ENCODE results near the gene TMX3.

The TMX3 gene

DNA sequence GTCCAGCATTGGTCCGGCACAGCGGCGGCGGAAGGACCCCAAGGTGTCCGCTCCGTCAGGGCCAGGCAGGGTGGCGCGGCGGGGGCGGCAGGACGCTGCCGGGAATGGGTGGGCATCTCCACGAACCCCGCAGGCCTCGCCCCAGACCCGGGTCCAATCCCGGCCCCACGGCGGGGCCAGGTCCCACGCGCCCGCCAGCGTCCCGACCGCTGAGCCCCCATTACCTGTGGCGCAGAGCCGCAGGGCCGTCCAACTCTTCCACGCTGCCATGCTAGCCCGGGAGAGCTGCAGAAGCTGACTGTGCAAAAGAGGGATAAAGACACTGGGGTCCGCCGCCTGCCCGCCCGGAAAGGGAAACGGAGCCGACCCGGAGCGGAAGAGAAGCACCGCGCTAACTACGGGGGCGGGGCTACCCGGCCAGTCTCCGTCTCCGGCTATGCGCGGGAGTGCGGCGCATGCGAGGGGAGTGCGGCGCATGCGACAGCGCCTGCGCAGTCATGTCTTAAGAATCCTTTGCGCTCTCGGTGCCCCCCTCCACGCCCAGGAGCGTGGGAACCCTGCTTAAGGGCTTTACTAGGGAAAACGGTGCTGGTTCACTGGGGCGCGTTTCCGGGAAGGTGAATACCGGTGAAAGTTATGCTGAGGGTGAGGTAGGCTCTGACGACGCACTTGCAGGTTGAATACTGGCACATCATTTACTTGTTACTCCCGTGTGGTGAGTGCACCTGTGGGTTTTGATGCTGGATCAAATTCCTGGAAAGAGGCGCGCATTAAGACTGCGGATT lies at the start of gene TMX3:
TSS of gene TMX3 (minus strand) at position 397 of the 785 bp plus-strand sequence. CDS start at position 270, 127 bp downstream.
- intact Hi-C loops (cut with DNase I) = no loop called here
- DNase-seq = peak; percentile 69 to 95 (median 89)

GRCh38 chr18:68764016-68764415 lies 49.1 kb upstream of the TMX3 start:
- no peak for DNase-seq
- intact Hi-C loops (cut with DNase I) = no loop called here

DNA sequence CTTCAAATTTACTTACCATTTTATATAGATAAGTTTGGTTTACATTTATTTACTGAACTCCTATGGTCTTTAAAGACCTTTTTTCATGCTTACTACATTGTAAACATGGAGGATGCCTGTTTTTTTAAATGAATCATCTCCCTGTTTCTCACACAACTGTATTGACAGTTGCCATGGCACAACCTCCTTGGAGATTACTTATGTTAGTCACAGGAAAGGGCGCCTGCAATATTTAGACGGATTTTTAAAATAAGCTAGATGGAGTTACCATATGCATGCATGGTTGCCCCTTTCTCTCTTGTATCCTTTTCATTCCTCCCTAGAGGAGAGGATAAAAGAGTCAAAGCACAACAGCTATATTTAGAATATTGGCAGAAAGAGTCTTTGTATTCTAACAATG lies 48.2 kb upstream of the TMX3 start:
- no peak for DNase-seq
- intact Hi-C loops (cut with DNase I) = no loop called here

DNA sequence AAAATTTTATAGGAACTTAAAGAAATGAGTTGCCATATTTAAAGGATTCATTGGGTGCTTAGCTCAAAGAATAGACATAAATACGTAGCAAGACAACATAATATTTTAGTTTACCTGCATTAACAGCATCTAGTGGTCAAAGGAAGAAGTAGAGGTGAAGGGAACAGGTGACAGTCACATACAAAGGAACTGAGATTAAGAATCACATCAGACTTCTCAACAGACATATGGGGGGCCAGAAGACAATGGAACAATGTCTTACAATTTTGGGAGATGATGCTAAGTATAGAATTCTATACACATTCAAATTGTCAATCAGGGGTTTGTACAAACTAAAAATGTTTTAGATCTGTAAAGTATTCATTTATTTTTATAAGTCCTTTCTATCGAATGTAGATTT lies 44.4 kb upstream of the TMX3 start:
- no peak for DNase-seq
- intact Hi-C loops (cut with DNase I) = no loop called here

GRCh38 chr18:68757126-68757525 lies 42.2 kb upstream of the TMX3 start:
- intact Hi-C loops (cut with DNase I) = no loop called here

DNA sequence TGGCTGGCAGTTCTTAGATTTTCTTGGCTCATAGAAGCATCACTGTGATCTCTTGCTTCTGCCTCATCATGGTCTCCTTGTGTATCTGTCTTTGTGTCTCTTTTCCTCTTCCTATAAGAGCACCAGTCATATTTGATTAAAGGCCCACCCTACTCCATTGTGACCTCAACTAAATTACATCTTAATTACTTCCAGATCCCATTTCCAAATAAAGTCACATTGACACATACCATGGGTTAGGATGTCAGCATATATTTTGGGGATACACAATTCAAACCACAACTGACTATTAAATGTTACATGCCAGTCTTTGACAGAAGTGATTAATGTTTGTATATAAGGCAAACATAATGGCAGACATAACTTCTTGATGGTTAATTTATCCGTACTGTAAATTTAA lies 27.3 kb upstream of the TMX3 start:
- intact Hi-C loops (cut with DNase I) = no loop called here
- DNase-seq = no peak

More at GRCh38 chr18:68757126-68757525, 42.2 kb upstream of the TMX3 start:
- no peak for DNase-seq

DNA sequence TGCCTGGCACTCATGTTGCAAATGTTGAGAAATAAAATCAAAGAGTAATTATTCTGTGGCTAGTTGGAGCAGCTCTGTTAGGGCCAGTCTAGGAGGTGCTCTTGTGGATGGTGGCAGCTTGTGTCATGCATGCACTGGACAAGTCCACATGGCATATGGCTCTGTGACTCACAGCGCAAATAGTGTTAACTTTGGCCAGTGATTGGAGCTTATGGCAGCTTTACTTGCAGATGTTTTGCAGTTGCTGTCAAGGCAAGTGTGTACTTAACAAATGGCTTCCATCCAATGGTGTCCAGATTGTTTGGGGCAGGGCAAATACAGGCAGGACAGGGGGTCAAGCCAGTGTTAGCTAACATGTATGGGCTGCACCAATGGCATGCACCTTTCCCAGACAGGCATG lies 26.1 kb upstream of the TMX3 start:
- intact Hi-C loops (cut with DNase I) = no loop called here
- DNase-seq = no peak

DNA sequence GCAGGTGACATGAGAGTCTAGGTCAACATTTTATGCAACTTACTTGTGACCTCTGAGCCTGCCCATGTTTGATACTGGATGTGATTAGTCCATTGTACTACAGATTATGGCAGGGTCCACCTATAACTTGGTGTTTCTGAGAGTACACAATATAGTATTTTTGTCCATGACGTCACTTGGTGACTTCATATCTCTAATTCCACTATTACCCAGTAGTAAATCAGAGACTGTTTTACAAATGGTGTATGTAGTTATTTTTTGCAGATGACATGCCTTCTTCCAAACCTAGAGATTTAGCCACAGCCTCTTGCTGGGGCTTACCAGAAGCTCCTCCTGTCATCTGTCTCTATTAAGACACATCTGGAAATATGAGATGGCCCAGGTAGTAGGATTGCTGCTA lies 24.6 kb upstream of the TMX3 start:
- DNase-seq = no peak
- intact Hi-C loops (cut with DNase I) = loop anchor here (10.0 kb wide), 1 partner anchor 1525 kb away; no protein-coding TSS in a partner anchor

DNA sequence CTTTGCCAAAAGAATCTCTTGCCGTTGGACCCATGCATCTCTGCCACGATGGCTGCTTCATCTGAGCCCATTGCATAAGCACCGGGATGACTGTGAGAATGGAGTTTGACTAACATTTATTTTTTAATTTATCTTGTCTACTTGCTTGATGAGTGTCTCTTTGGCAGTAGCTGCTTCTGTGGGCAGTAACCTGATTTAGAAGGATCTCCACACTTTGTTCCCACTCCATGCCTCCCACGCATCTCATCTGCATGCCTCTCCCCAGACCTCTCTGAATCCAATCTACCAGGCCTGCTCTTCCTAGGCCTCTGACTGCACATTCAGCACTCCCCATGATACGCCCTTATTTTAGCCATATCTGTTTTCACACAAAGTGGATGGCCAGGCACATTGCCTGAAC lies 23.7 kb upstream of the TMX3 start:
- intact Hi-C loops (cut with DNase I) = loop anchor here (10.0 kb wide), 1 partner anchor 1524 kb away; no protein-coding TSS in a partner anchor
- DNase-seq = peak in 1 of 42 donors; percentile 15

DNA sequence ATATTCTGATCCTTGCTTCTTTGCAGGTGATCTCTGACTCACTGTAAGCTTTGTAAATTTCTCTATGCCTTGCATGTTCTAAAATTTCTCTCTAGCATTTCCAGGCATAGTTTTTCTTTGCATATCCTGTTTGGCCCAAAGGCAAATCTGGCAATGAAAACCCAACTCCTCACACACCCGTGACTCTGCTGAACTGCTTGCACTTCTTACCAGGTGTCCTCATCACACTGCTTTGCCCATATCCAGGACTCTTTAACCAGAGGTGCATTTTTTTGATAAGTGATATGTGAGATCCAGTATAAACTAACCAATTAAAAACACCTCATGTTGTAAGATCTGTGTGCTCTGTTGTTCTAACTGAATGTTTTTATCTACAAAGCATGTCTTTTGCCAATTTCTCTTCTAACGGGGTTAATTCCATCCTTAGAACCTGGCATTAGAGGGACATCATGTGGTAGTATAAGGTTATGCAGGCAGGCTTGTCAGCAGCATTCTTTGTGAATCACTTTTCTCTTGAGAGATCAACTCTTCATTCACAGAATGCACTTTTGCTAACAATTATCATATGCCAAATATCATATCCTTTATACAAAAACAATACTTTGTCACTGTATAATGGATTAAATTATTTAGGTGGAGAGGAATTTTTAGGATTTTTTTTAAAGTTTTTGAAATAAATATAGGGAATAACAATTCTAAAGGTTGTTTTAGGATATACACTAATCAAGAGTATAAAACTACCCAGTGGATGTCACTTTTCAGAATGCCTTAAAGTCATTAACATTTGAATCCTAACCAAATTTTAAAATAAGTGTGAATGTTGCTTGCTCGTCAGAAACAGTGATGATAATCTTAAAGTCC lies 20.8 kb upstream of the TMX3 start:
- peak in 4 of 42 donors; percentile 17 to 53 (median 46) for DNase-seq

DNA sequence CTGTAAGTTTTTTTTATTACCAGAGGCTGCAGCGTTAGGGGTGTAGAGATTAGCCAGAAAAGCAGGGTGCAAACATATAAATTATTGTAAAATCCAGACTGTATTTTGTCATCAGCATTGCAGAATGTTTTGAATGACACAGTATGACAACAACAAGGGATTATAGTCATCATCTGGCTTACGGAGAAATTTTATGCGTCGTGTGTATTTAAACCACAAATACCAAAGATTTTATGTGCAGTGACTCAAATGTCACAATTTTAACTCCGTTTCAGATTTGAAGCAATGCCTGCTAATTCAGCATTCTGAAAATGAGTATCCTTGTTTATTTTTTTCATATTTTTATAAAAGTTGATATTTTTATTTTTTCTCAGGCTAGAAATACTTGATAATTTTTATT lies 19.4 kb upstream of the TMX3 start:
- intact Hi-C loops (cut with DNase I) = loop anchor here (10.0 kb wide), 1 partner anchor 1520 kb away; no protein-coding TSS in a partner anchor
- DNase-seq = no peak

More for the DNA sequence above, 20.8 kb upstream of the TMX3 start:
- intact Hi-C loops (cut with DNase I) = loop anchor here (10.0 kb wide), 1 partner anchor 1521 kb away; no protein-coding TSS in a partner anchor

- intact Hi-C loops (cut with DNase I) = loop anchor here (10.0 kb wide), 1 partner anchor 1519 kb away; no protein-coding TSS in a partner anchor
- DNase-seq = peak in 1 of 42 donors; percentile 10
Measured at GRCh38 chr18:68733707-68734106, 18.8 kb upstream of the TMX3 start.

- intact Hi-C loops (cut with DNase I) = no loop called here
Measured at GRCh38 chr18:68728081-68728700, 13.3 kb upstream of the TMX3 start.

GRCh38 chr18:68727506-68727905 lies 12.6 kb upstream of the TMX3 start:
- intact Hi-C loops (cut with DNase I) = no loop called here
- no peak for DNase-seq

More at GRCh38 chr18:68728081-68728700, 13.3 kb upstream of the TMX3 start:
- no peak for DNase-seq

DNA sequence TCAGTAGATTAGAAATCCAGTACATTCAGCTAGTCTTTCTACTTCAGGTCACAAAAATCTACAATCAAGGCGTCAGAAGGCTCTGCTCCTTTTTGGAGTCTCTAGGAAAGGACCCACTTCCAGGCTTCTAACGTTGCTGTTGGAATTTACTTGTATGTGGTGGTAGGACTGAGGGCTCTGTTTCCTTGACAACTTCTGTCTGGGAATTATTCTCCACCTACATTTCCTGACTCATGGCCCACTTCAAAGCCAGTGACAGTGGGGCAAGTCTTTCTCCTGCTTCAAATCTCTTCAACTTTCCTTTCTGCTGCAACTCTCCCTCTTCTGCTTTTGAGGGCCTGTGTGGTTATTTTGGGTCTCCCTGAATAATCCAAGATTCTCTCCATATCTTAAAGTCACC lies 10.4 kb upstream of the TMX3 start:
- peak in 11 of 42 donors; percentile 12 to 61 (median 34) for DNase-seq
- intact Hi-C loops (cut with DNase I) = no loop called here

- intact Hi-C loops (cut with DNase I) = no loop called here
- no peak for DNase-seq
Measured at GRCh38 chr18:68724021-68724420, 9.1 kb upstream of the TMX3 start.

DNA sequence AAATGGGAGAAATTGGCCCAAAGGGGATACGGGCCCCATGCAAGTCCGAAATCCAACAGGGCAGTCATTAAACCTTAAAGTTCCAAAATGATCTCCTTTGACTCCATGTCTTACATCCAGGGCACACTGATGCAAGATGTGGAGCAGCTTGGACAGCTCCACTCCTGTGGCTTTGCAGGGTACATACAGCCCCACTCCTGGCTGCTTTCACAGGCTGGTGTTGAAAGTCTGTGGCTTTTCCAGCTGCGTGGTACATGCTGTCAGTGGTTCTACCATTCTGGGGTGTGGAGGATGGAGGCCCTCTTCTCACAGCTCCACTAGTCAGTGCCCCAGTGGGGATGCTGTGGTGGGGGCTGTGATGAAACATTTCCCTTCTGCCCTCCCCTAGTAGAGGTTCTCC lies 8.6 kb upstream of the TMX3 start:
- intact Hi-C loops (cut with DNase I) = no loop called here
- no peak for DNase-seq

DNA sequence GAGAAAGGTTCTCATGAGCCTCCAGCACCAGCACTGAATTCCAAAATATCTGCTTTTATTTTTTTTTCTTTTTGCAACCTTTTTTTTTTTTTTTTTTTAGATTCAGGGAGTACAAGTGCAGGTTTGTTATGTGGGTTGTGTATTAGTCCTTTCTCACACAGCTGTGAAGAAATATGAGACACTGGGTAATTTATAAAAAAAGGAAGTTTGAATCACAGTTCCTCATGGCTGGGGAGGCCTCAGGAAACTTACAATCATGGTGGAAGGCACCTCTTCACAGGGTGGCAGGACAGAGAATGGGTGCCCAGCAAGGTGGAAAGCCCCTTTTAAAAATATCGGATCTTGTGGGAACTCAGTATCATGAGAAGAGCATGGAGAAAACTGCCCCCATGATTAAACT lies 7.9 kb upstream of the TMX3 start:
- intact Hi-C loops (cut with DNase I) = no loop called here
- no peak for DNase-seq
